ENCODE data around the gene RP9.

The RP9 gene

DNA sequence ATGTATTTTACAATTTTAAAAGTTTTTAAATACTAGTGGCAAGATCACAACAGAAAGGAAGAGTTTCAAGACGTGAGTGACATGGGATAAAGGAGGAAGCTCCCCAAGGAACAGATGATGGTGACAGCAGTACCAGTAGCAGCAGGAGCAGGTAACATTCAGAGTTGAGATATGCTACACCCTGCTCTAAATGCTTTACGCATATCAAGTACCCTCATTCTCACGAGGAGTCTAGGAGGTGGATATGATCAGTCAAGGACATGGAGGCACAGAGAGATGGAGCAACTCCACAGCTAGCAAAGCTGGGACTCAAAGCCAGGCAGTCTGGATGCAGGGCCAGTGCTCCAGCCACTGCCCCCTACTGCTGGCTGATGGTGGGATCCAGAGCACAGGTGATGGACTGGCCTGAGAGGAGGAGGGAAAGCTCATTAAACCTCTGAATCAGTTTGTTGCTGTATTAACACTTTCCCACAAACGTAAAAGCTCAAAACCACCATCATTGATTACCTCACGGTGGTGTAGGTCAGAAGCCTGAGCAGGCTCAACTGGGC lies 17.5 kb downstream of the RP9 start:
- TF ChIP-seq, protein P1, sequence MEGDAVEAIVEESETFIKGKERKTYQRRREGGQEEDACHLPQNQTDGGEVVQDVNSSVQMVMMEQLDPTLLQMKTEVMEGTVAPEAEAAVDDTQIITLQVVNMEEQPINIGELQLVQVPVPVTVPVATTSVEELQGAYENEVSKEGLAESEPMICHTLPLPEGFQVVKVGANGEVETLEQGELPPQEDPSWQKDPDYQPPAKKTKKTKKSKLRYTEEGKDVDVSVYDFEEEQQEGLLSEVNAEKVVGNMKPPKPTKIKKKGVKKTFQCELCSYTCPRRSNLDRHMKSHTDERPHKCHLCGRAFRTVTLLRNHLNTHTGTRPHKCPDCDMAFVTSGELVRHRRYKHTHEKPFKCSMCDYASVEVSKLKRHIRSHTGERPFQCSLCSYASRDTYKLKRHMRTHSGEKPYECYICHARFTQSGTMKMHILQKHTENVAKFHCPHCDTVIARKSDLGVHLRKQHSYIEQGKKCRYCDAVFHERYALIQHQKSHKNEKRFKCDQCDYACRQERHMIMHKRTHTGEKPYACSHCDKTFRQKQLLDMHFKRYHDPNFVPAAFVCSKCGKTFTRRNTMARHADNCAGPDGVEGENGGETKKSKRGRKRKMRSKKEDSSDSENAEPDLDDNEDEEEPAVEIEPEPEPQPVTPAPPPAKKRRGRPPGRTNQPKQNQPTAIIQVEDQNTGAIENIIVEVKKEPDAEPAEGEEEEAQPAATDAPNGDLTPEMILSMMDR (IDR thresholded peaks at IDR 0.05; ENCODE audit: insufficient read depth, low read depth, low read length, missing control alignments), result no peak
- no peak for DNase-seq (ENCODE audit: low read depth)
- no peak overlapping the region for H3K4me3 ChIP-seq (ENCODE audit: low read depth, low read length)

DNA sequence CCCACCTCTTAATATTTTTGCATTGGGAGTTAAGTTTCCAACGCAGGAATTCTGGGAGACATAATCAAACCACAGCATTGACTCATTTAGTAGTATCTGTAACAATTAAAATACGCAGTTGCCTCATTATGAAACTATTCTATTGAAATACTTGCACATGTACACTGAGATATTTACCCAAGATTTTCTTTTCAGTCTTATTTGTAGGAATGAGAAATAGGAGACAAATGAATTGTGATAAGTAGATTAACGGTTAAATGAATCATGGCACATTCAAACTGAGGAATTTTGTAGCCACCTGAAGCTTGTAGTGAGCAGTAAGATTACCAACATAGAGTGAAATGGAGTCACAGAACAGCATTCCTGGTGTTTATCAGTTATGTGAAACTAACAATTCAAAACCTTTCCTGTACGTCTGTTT lies 18.1 kb downstream of the RP9 start:
- DNase-seq (ENCODE audit: low read depth), result no peak
- TF ChIP-seq, protein P1 (IDR thresholded peaks at IDR 0.05; ENCODE audit: insufficient read depth, low read depth, low read length, missing control alignments), result no peak
- H3K4me3 ChIP-seq (ENCODE audit: low read depth, low read length), result no peak overlapping the region

DNA sequence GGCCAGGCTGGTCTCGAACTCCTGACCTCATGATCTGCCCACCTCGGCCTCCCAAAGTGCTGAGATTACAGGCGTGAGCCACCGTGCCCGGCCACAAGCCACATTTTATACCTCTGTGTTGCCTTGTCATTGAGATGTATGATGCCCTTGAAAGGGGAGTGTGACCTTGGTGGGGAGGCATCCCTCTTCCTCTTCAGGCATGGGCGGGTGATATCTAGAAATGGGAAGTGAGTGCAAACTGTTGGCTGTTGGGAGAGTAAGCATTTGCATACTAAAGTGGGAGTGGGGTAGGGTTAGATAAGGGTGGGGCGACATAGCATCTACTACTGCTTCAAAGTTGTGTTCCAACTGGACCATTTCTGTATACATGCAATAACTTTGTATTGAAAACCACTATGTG lies 20.1 kb downstream of the RP9 start:
- H3K4me3 ChIP-seq (ENCODE audit: low read depth, low read length), result no peak overlapping the region
- DNase-seq (ENCODE audit: low read depth), result no peak
- TF ChIP-seq, protein P1 (IDR thresholded peaks at IDR 0.05; ENCODE audit: insufficient read depth, low read depth, low read length, missing control alignments), result no peak

DNA sequence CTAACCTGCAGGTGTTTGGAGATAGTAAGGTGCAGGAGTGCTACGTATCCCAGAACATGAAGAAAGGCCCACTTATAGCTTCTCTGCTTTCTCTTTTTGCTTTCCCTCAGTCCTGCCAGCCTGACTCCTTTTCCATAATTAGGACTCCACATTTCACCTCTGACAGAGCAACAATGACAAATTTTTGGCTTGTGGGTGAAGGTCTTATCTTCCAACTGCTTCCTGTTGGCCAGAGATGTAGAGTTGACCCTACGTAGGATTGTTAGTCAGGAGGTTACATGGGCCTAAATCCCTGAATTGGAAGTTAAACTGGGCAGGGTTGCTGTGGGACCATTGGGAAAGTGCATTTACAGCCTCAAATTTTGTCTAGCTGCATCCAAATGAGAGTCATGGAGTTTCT lies 21.3 kb downstream of the RP9 start:
- no peak for DNase-seq (ENCODE audit: low read depth)
- TF ChIP-seq, protein P1 (IDR thresholded peaks at IDR 0.05; ENCODE audit: insufficient read depth, low read depth, low read length, missing control alignments), result no peak
- no peak overlapping the region for H3K4me3 ChIP-seq (ENCODE audit: low read depth, low read length)

DNA sequence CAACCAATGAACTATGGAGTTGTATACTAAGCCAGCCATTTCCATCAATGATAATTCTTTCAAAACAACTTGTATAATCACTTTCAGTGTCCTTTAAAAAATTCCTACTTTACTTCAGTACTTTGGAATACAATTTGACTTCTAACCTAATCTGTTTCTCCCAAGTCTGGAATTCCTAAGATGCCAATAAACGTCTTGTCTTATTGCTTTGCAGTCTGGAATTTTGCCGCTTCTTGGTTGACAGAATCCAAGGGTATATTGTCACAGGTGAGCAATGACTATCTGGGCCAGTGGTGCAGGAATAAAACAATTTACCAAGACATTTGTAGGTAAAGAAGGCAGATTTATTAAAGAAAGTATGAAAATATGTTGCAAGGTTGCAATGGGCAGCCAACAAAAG lies 21.8 kb downstream of the RP9 start:
- no peak overlapping the region for H3K4me3 ChIP-seq (ENCODE audit: low read depth, low read length)
- DNase-seq (ENCODE audit: low read depth), result no peak
- TF ChIP-seq, protein P1 (IDR thresholded peaks at IDR 0.05; ENCODE audit: insufficient read depth, low read depth, low read length, missing control alignments), result no peak

DNA sequence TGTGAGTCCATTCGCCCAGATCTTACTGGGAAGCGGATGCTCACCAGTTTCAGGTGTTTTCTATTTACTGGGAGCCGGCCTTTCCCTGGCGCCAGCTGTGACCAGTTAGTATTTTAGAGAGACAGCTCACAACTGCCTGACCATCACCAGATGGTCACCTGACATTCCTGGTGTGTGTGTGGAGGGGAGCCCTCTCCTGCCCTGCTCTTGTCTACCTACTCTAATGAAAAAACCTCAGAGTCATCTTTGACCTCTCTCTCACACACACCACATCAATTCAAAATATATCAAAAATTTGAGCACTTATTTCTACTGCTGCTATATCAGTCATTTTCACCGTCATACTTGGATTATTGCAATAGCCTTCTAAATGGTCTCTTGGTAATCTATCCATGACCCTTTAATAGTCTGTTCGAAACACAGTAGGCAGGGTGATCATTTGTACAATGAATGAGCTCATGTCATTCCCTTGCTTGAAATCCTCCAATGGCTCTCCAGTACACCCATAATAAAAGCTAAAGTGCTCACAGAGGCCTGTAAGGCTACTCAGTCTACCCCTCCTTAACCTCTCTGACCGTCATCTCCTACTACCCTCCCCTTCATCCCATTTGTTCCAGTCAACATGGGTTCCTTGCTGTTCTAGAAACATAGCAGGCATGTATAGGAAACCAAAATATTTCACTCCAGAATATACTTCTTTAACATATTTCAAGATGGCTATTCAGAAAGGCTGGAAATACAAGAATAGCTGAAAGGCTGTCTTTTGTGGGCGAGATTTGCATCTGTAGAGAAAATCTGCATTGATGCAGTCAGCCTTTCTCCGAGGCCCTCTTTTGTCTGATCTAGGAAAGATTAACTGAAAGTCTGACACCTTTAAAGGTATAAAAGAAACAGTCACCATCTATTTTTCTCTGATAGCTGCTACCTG lies 29.2 kb downstream of the RP9 start:
- H3K4me3 ChIP-seq (ENCODE audit: low read depth, low read length), result no peak overlapping the region
- TF ChIP-seq, protein P1 (IDR thresholded peaks at IDR 0.05; ENCODE audit: insufficient read depth, low read depth, low read length, missing control alignments), result no peak
- no peak for DNase-seq (ENCODE audit: low read depth)

All from GM12865 (cell line).